Measurements from ENCODE around the gene UQCR10.

Gene UQCR10

DNA sequence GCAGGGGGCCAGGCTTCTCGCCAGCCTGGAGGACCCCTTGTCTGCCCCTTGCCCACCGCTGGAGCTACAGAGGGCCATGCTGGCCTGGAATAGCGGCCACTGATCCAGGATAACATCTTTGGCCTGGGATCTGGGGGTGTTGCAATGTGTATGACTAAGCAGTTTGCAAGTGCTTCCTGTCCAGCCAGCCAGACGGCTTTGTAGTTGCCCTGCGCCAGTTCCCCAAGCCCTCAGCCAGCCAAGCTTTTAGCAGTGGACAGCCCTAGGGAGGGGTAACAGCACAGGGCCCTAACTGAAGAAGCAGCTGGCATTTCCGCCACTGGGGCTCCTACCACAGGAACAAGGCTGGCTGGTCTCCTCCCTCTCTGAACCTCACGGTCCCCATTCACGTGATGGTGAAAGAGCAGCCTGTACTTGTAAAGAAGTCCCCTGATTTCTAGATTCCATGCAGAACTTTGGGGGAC lies 32.1 kb downstream of the UQCR10 start:
- no peak for DNase-seq

DNA sequence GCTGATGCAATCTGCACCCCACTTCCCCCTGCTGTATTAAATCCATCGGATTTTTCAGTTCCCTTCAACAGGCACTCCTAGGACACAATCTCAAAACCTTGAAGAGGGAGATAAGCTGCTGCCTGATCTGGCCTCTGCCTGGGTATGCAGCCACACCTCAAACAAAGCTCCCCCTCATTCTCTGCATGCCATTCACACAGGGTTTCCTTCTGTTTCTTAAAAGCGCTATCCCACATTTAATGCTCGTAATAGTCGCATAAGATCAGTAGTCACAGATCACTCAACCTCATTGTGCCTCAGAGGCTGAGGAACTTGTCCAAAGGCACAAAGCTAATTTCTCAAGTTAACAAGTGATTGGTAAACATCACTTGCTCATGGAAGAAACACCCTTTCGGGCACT lies 34.0 kb downstream of the UQCR10 start:
- no peak for DNase-seq

DNA sequence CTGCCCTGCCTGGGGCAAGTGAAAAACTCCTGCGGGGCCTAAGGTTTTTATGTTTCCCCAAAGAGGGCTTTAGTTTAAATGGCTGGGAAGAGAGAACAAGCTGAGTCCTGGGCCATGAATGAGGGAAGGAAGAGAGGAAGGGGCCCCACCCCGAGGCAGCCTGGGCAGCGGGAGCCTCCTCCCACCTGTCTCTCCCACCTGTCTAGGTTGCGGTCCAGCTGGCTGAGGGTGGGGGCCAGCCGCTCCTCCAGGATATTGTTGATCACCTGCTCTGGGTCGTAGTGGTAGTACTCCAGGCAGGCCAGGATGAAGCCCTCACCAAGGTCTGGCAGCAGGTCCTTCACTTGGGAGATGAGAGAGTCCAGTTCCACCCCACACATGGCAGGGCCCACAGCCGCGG lies 34.6 kb downstream of the UQCR10 start:
- DNase-seq, result no peak

GRCh38 chr22:29803190-29803589 lies 36.0 kb downstream of the UQCR10 start:
- DNase-seq, result no peak

- no peak for DNase-seq
Measured at GRCh38 chr22:29804985-29805384, 37.8 kb downstream of the UQCR10 start.

- no peak for DNase-seq
Measured at GRCh38 chr22:29806196-29806595, 39.0 kb downstream of the UQCR10 start.

- DNase-seq, result no peak
Measured at GRCh38 chr22:29810216-29810615, 43.0 kb downstream of the UQCR10 start.

DNA sequence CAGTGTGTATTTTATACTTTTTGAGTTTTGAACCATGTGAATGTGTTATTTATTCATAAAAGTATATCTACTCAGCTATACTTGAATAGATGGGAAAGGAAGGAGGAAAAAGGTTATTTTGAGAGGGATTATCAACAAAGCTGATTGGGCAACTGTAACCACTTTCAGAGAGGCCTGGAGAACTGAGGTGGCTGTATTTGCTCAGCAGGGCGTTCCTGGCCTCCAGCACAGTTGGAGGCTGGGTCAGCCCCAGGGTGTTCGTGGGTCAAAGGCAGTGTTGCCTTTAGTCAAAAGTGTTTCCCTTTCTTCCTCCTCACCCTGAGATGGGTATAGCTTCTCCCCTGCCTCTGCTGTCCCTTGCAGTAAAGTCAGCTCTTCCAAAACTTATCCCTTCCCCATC lies 44.2 kb downstream of the UQCR10 start:
- DNase-seq, result no peak

DNA sequence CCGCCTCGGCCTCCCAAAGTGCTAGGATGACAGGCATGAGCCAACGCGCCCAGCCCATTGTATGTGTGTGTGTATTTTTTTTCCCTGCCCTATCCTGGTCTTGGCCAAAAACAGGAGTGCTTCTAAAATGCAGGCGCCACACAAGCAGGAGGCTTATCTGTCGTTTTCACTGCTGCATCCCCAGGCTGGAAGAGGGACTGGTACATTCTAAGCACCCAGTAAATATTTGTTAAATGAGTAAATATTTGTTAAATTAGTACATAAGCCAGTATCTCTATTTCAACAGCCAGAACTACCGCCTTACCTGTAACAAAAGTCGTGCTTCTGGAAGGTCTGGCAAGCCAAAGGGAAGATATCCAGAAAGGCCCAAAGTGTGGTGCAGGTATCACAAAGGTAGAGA lies 46.0 kb downstream of the UQCR10 start:
- DNase-seq, result no peak

- no peak for DNase-seq
Measured at GRCh38 chr22:29813563-29813962, 46.4 kb downstream of the UQCR10 start.

- peak; percentile 23 for DNase-seq
Measured at GRCh38 chr22:29814003-29814402, 46.8 kb downstream of the UQCR10 start.

DNA sequence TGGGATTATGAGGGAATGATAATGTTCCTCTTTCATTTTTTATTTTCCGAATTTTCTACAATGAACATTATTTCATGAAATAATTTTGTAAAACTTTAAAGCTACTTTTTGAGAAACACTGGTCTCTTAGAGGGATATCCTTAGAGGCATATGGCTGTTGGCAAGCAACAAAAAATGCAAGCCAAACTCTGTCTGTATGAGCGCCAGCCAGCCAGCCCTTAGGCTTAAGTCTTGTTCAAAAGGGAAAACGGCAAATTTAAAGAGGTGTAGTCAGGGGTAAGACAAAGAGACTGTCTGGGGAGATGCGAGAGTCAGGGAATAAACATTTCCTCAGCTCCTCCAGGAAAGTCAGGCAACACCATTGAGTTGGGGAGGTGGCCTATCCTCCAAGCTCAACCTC lies 48.4 kb downstream of the UQCR10 start:
- DNase-seq, result no peak

- DNase-seq, result no peak
Measured at GRCh38 chr22:29816128-29816527, 49.0 kb downstream of the UQCR10 start.

DNA sequence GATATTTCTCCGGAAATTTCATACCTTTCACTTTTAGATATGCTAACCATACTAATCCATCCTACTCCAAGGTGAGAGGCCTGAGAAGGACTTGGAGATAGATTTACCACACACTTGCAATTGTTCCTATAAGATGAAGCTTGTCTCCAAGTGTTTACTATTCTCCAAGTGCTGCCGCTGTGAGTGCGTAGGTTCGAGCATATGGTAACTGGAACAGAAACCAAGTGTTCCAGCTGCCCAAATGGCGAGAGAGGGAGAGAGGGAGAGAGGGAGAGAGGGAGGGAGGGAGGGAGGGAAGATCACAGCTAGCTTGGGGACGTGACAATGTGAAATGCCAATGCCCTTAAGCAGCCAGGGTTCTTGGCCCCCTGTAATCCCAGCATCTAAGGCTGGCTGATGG lies 49.4 kb downstream of the UQCR10 start:
- no peak for DNase-seq

GRCh38 chr22:29816980-29817379 lies 49.8 kb downstream of the UQCR10 start:
- no peak for DNase-seq

DNA sequence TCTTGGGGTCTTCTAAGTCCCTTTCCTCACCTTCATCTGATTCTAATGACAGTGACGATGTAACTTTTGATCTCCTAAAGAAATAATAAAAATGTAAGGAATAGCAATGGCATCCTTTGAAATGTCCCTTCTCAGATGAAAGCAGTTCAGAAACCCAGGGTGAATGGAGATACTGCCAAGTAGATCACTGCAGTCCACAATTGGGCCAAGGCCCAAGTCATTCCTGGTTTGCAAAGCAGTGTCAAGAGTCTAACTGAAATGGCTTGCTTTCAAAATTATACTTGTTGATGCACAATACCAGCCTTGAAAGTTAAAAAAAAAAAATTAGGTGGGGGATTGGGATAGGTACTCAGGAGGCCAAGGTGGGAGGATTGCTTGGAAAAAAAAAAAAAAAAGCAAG lies 50.6 kb downstream of the UQCR10 start:
- DNase-seq, result no peak

GRCh38 chr22:29819501-29819900 lies 52.3 kb downstream of the UQCR10 start:
- no peak for DNase-seq
